Endothelial cell of umbilical vein (primary cell): ENCODE results near the gene SLC5A3. TPM values are rescaled to one million over a fixed set of nuclear protein-coding genes. Genes with fewer than 3 reads are reported as not detected.

Experiments used
- BruUV-seq: library from RNA; stranded (reverse); fragments of 400-500 nt; replicated peaks from 2 replicates; lab custom pipeline; 2021; lab: Mats Ljungman, UMichigan
- CTCF ChIA-PET: fragments of 300-600, 350-600 bp; sonication (Branson Sonifier 250); formaldehyde crosslinking; loops from one replicate; lab custom pipeline; 2021; ENCODE audit warnings: antibody characterized with exemption, inconsistent platforms; lab: Charles Lee
- POLR2A ChIA-PET: fragments of 300-600, 350-600 bp; sonication (Branson Sonifier 250); formaldehyde crosslinking; loops from one replicate; lab custom pipeline; 2021; ENCODE audit warnings: antibody characterized with exemption, inconsistent platforms; lab: Charles Lee
- DNase-seq: peaks from one replicate; pipeline ENCODE4 v3.0.0-alpha.2; 2011; ENCODE audit warnings: low read depth, low spot score
- FAIRE-seq: peaks from 2 replicates; lab custom pipeline; 2011; peaks lifted over from hg19 to GRCh38; lab: Jason Lieb, UNC
- H2AFZ ChIP-seq: 2 replicates; pipeline ENCODE4 v1.6.0; 2012; ENCODE audit warnings: low read depth, low read length, control low read depth, inconsistent platforms
- H3K27ac ChIP-seq: 2 replicates; pipeline ENCODE4 v1.5.1; 2011; ENCODE audit warnings: low read depth, mild to moderate bottlenecking, control low read depth, low read length, moderate library complexity; ENCODE audit not compliant: insufficient read depth
- H3K27me3 ChIP-seq, 2 experiments: 2 replicates each; pipeline versions ENCODE4 v1.6.0 to v1.6.1; 2011; ENCODE audit warnings: low read length in 2 of 2, mixed read lengths in 1 of 2; ENCODE audit not compliant: control insufficient read depth in 2 of 2, insufficient read depth in 2 of 2
- H3K36me3 ChIP-seq, 2 experiments: 2 replicates in 1 of 2; 3 replicates in 1 of 2; pipeline ENCODE4 v1.5.1; 2011; ENCODE audit warnings: low read length in 2 of 2, mild to moderate bottlenecking in 1 of 2, moderate library complexity in 1 of 2; ENCODE audit not compliant: control insufficient read depth in 2 of 2, insufficient read depth in 2 of 2; ENCODE audit errors: extremely low read depth in 1 of 2
- H3K4me1 ChIP-seq: 3 replicates; pipeline ENCODE4 v1.5.1; 2011; ENCODE audit warnings: mild to moderate bottlenecking, low read length; ENCODE audit not compliant: control insufficient read depth, insufficient read depth; ENCODE audit errors: extremely low read depth
- H3K4me2 ChIP-seq: 2 replicates; pipeline ENCODE4 v1.6.1; 2011; ENCODE audit warnings: low read length, control low read depth, mixed read lengths; ENCODE audit not compliant: insufficient read depth
- H3K4me3 ChIP-seq, 3 experiments: fragments of 200-600 bp in 1 of 3; sonication (generic), shearing (Covaris generic) in 1 of 3; replicated peaks in 1 of 3; 2 replicates each; pipeline ENCODE4 v1.5.1; 2011 to 2016; ENCODE audit warnings: control low read depth in 3 of 3, low read length in 3 of 3, mild to moderate bottlenecking in 2 of 3, inconsistent platforms in 1 of 3, low read depth in 1 of 3, moderate library complexity in 1 of 3; ENCODE audit not compliant: insufficient read depth in 1 of 3
- H3K79me2 ChIP-seq: 2 replicates; pipeline ENCODE4 v1.6.0; 2012; ENCODE audit warnings: low read length, inconsistent platforms; ENCODE audit not compliant: control insufficient read depth, insufficient read depth
- H3K9ac ChIP-seq: replicated peaks from 2 replicates; pipeline ENCODE3; 2011; ENCODE audit warnings: low read length, control low read depth; ENCODE audit not compliant: insufficient read depth; ENCODE audit errors: extremely low read depth
- H3K9me1 ChIP-seq: replicated peaks from 3 replicates; pipeline ENCODE4 v1.6.0; 2011; ENCODE audit warnings: mild to moderate bottlenecking, low read length; ENCODE audit not compliant: control insufficient read depth, insufficient read depth; ENCODE audit errors: extremely low read depth
- H3K9me3 ChIP-seq: replicated peaks from 2 replicates; pipeline ENCODE4 v1.5.1; 2012; ENCODE audit warnings: low read length, inconsistent platforms; ENCODE audit not compliant: control insufficient read depth, insufficient read depth
- H4K20me1 ChIP-seq: replicated peaks from 2 replicates; pipeline ENCODE3; 2011; ENCODE audit warnings: mild to moderate bottlenecking, low read length; ENCODE audit not compliant: control insufficient read depth, insufficient read depth; ENCODE audit errors: extremely low read depth
- EZH2 ChIP-seq: IDR thresholded peaks from 2 replicates; pipeline ENCODE4 v1.6.1; 2012; ENCODE audit warnings: borderline replicate concordance, low read depth, mild to moderate bottlenecking, moderate library complexity, low read length, inconsistent platforms; ENCODE audit not compliant: severe bottlenecking
- FOS ChIP-seq: IDR thresholded peaks from 2 replicates; pipeline ENCODE4 v1.6.1; 2011; ENCODE audit warnings: mild to moderate bottlenecking, low read length, moderate library complexity, borderline replicate concordance; ENCODE audit not compliant: insufficient read depth
- GATA2 ChIP-seq: IDR thresholded peaks from 2 replicates; pipeline ENCODE4 v1.7.0; 2011; ENCODE audit warnings: low read depth, mild to moderate bottlenecking, moderate library complexity, mixed read lengths, low read length; ENCODE audit not compliant: insufficient read length, insufficient read depth
- JUN ChIP-seq: IDR thresholded peaks from 2 replicates; pipeline ENCODE4 v1.6.1; 2011; ENCODE audit warnings: borderline replicate concordance, low read depth; ENCODE audit not compliant: insufficient read length, insufficient read depth
- MYC ChIP-seq: IDR thresholded peaks from one replicate; pipeline ENCODE4 v1.6.1; 2011; ENCODE audit warnings: mild to moderate bottlenecking, low read depth, low read length
- POLR2A ChIP-seq: IDR thresholded peaks from 2 replicates; pipeline ENCODE4 v1.6.1; 2012; ENCODE audit warnings: low read depth, mild to moderate bottlenecking, control low read depth, low read length
- POLR2AphosphoS5 ChIP-seq: IDR thresholded peaks from 2 replicates; pipeline ENCODE4 v1.6.1; 2012; ENCODE audit warnings: low read depth, mild to moderate bottlenecking, control low read depth, low read length, moderate library complexity; ENCODE audit not compliant: insufficient read depth
- dilution Hi-C: fragments of 300-500 bp; cut with MboI; formaldehyde crosslinking; loops from one replicate; pipeline ENCODE4 v1.15.0; 2019; ENCODE audit warnings: low sequenced_read_pairs; ENCODE audit not compliant: extremely low pct_ligation_motif_present
- intact Hi-C: fragments of 100-400 bp; cut with micrococcal nuclease; formaldehyde crosslinking; loops from one replicate; pipeline ENCODE4 v1.10.0; 2022
- polyA plus RNA-seq, 4 experiments: library from polyadenylated mRNA; depleted of rRNA in 3 of 4; stranded (reverse) in 3 of 4; unstranded in 1 of 4; fragments of >200 nt; gene quantifications; 2 replicates each; pipeline versions ENCODE4 v1.2.1 to v1.2.3, GENCODE V29; 2011 to 2012; ENCODE audit warnings: missing spikeins in 1 of 4
- total RNA-seq: library from RNA; stranded (reverse); gene quantifications from 2 replicates; pipeline ENCODE4 v1.2.3, GENCODE V29; 2021
- TF ChIP-seq, protein P1 (sequence below), 2 donors: IDR thresholded peaks; 1 replicate in 1 of 2; 2 replicates in 1 of 2; pipeline ENCODE4 v1.5.1; 2011; ENCODE audit warnings: low read length in 2 of 2, mild to moderate bottlenecking in 2 of 2, moderate library complexity in 2 of 2, control low read depth in 1 of 2, inconsistent platforms in 1 of 2, low read depth in 1 of 2; ENCODE audit not compliant: insufficient read depth in 1 of 2; ENCODE audit errors: extremely low read depth in 1 of 2
- TF ChIP-seq, protein P2 (sequence below): IDR thresholded peaks from 2 replicates; pipeline ENCODE4 v1.6.1; 2011; ENCODE audit not compliant: insufficient read depth, insufficient read length

Gene SLC5A3
- total and polyA plus RNA-seq, 2 donors (not counting 3 experiments of a cell fraction or from before 2014, with no cell fraction given): 1.6 to 8.0 TPM

DNA sequence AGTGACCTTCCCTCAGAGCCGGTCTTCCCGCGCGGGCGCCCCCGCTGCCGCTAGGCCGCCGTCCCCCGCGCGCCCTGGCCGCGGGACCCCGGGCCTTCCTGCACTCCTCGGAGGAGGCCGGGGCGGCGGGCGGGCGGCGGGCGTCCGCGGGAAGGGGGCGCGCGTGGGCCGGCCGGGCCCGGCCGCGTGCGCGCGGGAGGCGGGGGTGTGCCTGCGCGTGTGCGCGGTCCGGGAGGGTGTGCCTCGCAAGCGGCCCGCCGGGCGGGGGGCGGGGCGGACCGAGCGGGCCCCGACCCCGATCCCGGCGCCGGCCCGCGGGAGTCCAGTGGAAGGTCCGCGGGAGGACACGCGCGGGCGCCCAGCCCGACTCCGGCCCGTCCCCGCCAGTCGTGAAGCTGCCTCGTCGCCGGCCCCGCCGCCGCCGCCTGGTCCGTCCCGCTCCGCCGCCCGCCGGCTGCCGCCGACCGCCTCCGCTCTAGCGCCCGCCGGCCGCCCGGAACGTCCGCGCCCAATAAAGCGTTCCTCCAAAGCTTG, 438 bp downstream of the SLC5A3 start:
- Histone ChIP-seq H3K36me3 (no peaks in the 10 kb centered on the region), H3K4me2 (peak overlapping the region; percentile 93), H3K4me3 (peak overlapping the region; percentile 79 to 83 (median 80)), H3K27me3 (no peaks in the 10 kb centered on the region), H3K4me1 (peaks cover 10% of the 10 kb centered on the region), H3K27ac (peak overlapping the region; percentile 65), H2AFZ (peak overlapping the region; percentile 92), H3K9ac (peak overlapping the region; percentile 75), H3K79me2 (peaks cover 6% of the 10 kb centered on the region), H3K9me3 (no peaks in the 10 kb centered on the region), H4K20me1 (no peaks in the 10 kb centered on the region), H3K9me1 (no peaks in the 10 kb centered on the region)
- intact Hi-C loops (loop anchor here (1.0 to 5.0 kb wide), 6 partner anchors 44 to 168 kb away; no protein-coding TSS in a partner anchor), dilution Hi-C loops (no loop called here)
- ChIA-PET CTCF (interaction anchor here (1.0 to 2.8 kb wide), 9 partner anchors 18 to 274 kb away, joined by 3 to 38 read pairs (median 7); no protein-coding TSS in a partner anchor), POLR2A (interaction anchor here (1.0 kb wide), 1 partner anchor 106 kb away, joined by 8 read pairs; no protein-coding TSS in a partner anchor)
- FAIRE-seq (no peak), DNase-seq (peak; percentile 10)
- TF ChIP-seq EZH2 (no peak), JUN (no peak), POLR2AphosphoS5 (no peak), GATA2 (no peak), MYC (no peak), FOS (no peak), POLR2A (no peak)
- TF ChIP-seq, protein P1, sequence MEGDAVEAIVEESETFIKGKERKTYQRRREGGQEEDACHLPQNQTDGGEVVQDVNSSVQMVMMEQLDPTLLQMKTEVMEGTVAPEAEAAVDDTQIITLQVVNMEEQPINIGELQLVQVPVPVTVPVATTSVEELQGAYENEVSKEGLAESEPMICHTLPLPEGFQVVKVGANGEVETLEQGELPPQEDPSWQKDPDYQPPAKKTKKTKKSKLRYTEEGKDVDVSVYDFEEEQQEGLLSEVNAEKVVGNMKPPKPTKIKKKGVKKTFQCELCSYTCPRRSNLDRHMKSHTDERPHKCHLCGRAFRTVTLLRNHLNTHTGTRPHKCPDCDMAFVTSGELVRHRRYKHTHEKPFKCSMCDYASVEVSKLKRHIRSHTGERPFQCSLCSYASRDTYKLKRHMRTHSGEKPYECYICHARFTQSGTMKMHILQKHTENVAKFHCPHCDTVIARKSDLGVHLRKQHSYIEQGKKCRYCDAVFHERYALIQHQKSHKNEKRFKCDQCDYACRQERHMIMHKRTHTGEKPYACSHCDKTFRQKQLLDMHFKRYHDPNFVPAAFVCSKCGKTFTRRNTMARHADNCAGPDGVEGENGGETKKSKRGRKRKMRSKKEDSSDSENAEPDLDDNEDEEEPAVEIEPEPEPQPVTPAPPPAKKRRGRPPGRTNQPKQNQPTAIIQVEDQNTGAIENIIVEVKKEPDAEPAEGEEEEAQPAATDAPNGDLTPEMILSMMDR (IDR thresholded peaks at IDR 0.05; ENCODE audit: extremely low read depth in 1 of 2, insufficient read depth in 1 of 2, low read depth in 1 of 2, low read length in 2 of 2): no peak
- TF ChIP-seq, protein P2, sequence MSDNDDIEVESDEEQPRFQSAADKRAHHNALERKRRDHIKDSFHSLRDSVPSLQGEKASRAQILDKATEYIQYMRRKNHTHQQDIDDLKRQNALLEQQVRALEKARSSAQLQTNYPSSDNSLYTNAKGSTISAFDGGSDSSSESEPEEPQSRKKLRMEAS: no peak
- BruUV-seq: no TSS peak
